Left lung (tissue), 10 donors: ENCODE results near the gene ZNF212. TPM values are rescaled to one million over a fixed set of nuclear protein-coding genes. Genes with fewer than 3 reads are reported as not detected.

ENCODE experiments used
- ATAC-seq: fragments of 200-7000 bp; cut with Tn5 transposase; one replicate; pipeline ENCODE4 v1.9.1; 2020; ENCODE audit warnings: moderate library complexity
- DNase-seq, 4 donors: peaks; one replicate each; pipeline ENCODE4 v3.0.0-alpha.2; 2013 to 2020
- H3K27ac ChIP-seq, 2 donors: fragments of 200-600 bp; sonication (generic) in 1 of 2; one replicate each; pipeline versions ENCODE4 v1.5.0 to v1.8.0; 2020 to 2021
- H3K27me3 ChIP-seq, 2 donors: fragments of 200-600 bp; sonication (generic) in 1 of 2; one replicate each; pipeline versions ENCODE4 v1.5.0 to v1.8.0; 2020 to 2021
- H3K36me3 ChIP-seq, 2 donors: fragments of 200-600 bp; sonication (generic) in 1 of 2; one replicate each; pipeline versions ENCODE4 v1.5.0 to v1.8.0; 2020 to 2021
- H3K4me1 ChIP-seq, 2 donors: fragments of 200-600 bp; one replicate each; pipeline ENCODE4 v1.8.0; 2021
- H3K4me3 ChIP-seq, 2 donors: fragments of 200-600 bp; sonication (generic) in 1 of 2; one replicate each; pipeline versions ENCODE4 v1.5.0 to v1.8.0; 2020 to 2021; ENCODE audit warnings: mild to moderate bottlenecking in 1 of 2
- H3K9me3 ChIP-seq, 2 donors: fragments of 200-600 bp; sonication (generic) in 1 of 2; one replicate each; pipeline versions ENCODE4 v1.5.0 to v1.8.0; 2020 to 2021
- CTCF ChIP-seq, 2 donors: fragments of 200-600 bp; sonication (generic) in 1 of 2; IDR thresholded peaks; one replicate each; pipeline versions ENCODE4 v1.5.0 to v1.8.0; 2021; ENCODE audit warnings: antibody characterized with exemption in 2 of 2
- intact Hi-C, 2 donors: fragments of 100-400 bp; cut with DNase I; formaldehyde crosslinking; loops; one replicate each; pipeline versions ENCODE4 v1.11.2 to v1.14.2; 2022
- polyA plus RNA-seq, 6 donors: library from polyadenylated mRNA; unstranded; fragments of 120-200 nt; gene quantifications; one replicate each; pipeline ENCODE4 v1.2.1, GENCODE V29; 2013; ENCODE audit not compliant: insufficient read length in 6 of 6
- total RNA-seq, 2 donors: library from RNA; stranded (reverse); fragmentation: NEBNext Ultra II Directional; extraction: Animal tissue kit (Norgen Biotek cat#: 25700); gene quantifications; one replicate each; pipeline ENCODE4 v1.2.1, GENCODE V29; 2021
- donor health status: DM: no; HTN: yes; CAD: no.
- donor health status: DM: no; HTN: no; CAD: no.

The ZNF212 gene
- total and polyA plus RNA-seq, 8 donors: 7.4 to 18.1 (median 16.0) TPM

- DNase-seq: no peak
- Histone ChIP-seq H3K4me1 (no peaks in the 10 kb centered on the region), H3K27ac (no peak overlapping the region), H3K36me3 (peaks cover 0 to 73% of the 10 kb centered on the region in 2 donors), H3K4me3 (no peak overlapping the region), H3K27me3 (no peaks in the 10 kb centered on the region), H3K9me3 (no peaks in the 10 kb centered on the region)
- TF ChIP-seq CTCF (IDR thresholded peaks at IDR 0.05): no peak
- ATAC-seq: no peak
- intact Hi-C loops: no loop called here
Observed at GRCh38 chr7:149277871-149278270, 38.4 kb downstream of the ZNF212 start.

- Histone ChIP-seq H3K4me3 (no peak overlapping the region), H3K27me3 (no peaks in the 10 kb centered on the region), H3K4me1 (no peaks in the 10 kb centered on the region), H3K36me3 (peaks cover 0 to 68% of the 10 kb centered on the region in 2 donors), H3K27ac (no peak overlapping the region), H3K9me3 (no peaks in the 10 kb centered on the region)
- ATAC-seq (no peak), DNase-seq (peak in 1 of 4 donors; percentile 54)
- intact Hi-C loops: no loop called here
- TF ChIP-seq CTCF (IDR thresholded peaks at IDR 0.05): no peak
Observed at GRCh38 chr7:149278396-149278795, 38.9 kb downstream of the ZNF212 start.

- intact Hi-C loops: no loop called here
- H3K4me1 ChIP-seq: peaks cover 0 to under 1% of the 10 kb centered on the region in 2 donors
- no peaks in the 10 kb centered on the region for H3K9me3 ChIP-seq
- DNase-seq: peak in 1 of 4 donors; percentile 61
- no peak overlapping the region for H3K27ac ChIP-seq
- H3K27me3 ChIP-seq: no peaks in the 10 kb centered on the region
- H3K36me3 ChIP-seq: peaks cover 0 to 67% of the 10 kb centered on the region in 2 donors
- no peak for ATAC-seq
- TF ChIP-seq CTCF (IDR thresholded peaks at IDR 0.05): no peak
- no peak overlapping the region for H3K4me3 ChIP-seq
Observed at GRCh38 chr7:149279111-149279743, 39.8 kb downstream of the ZNF212 start.

GRCh38 chr7:149280151-149280550 is 40.7 kb downstream of the ZNF212 start:
- peaks cover 0 to 7% of the 10 kb centered on the region in 2 donors for H3K4me1 ChIP-seq
- H3K4me3 ChIP-seq: no peak overlapping the region
- H3K27ac ChIP-seq: no peak overlapping the region
- no peak for ATAC-seq
- TF ChIP-seq CTCF (IDR thresholded peaks at IDR 0.05): no peak
- DNase-seq: peak in 1 of 4 donors; percentile 53
- intact Hi-C loops: no loop called here
- H3K9me3 ChIP-seq: no peaks in the 10 kb centered on the region
- no peaks in the 10 kb centered on the region for H3K27me3 ChIP-seq
- peaks cover 0 to 63% of the 10 kb centered on the region in 2 donors for H3K36me3 ChIP-seq

- Histone ChIP-seq H3K27me3 (no peaks in the 10 kb centered on the region), H3K4me3 (no peak overlapping the region), H3K9me3 (no peaks in the 10 kb centered on the region), H3K36me3 (peaks cover 0 to 56% of the 10 kb centered on the region in 2 donors), H3K4me1 (peaks cover 0 to 15% of the 10 kb centered on the region in 2 donors), H3K27ac (no peak overlapping the region)
- intact Hi-C loops: no loop called here
- DNase-seq: peak in 1 of 4 donors; percentile 49
- TF ChIP-seq CTCF (IDR thresholded peaks at IDR 0.05): no peak
- no peak for ATAC-seq
Observed at GRCh38 chr7:149280661-149281507, 41.4 kb downstream of the ZNF212 start.
